T1000 (cell line): ENCODE results near the gene PAQR4.
A peak's percentile ranks its signal among the peaks of the same experiment; 100 is the strongest.
"Not testable (repeated sequence)": the region's sequence is repeated elsewhere in the genome, so short reads cannot be mapped to it uniquely, and the experiment has no call there.

Source experiments
- DNase-seq: peaks from one replicate; lab custom pipeline; 2025; ENCODE audit warnings: mixed read lengths; lab: John Stamatoyannopoulos, UW

The PAQR4 gene

GRCh38 chr16:2968738-2969544 lies at the start of gene PAQR4:
Gene PAQR4 (plus strand): TSS chr16:2969348. CDS start chr16:2969675, 327 bp downstream.
- DNase-seq, result peak; percentile 84

GRCh38 chr16:2919511-2920255 lies 49.5 kb upstream of the PAQR4 start:
- no peak for DNase-seq

- DNase-seq, result no peak
These were observed 45.7 kb upstream of the PAQR4 start for GRCh38 chr16:2923481-2923880.

GRCh38 chr16:2924901-2925755 lies 44.0 kb upstream of the PAQR4 start:
- no peak for DNase-seq

- no peak for DNase-seq
These were observed 43.0 kb upstream of the PAQR4 start for GRCh38 chr16:2925951-2926649.

GRCh38 chr16:2926650-2926999 lies 42.5 kb upstream of the PAQR4 start:
- no peak for DNase-seq

- peak; percentile 76 for DNase-seq
These were observed 42.0 kb upstream of the PAQR4 start for GRCh38 chr16:2927010-2927646.

- not testable (repeated sequence) for DNase-seq
These were observed 41.0 kb upstream of the PAQR4 start for GRCh38 chr16:2928151-2928550.

GRCh38 chr16:2928796-2929195 lies 40.4 kb upstream of the PAQR4 start:
- no peak for DNase-seq

- DNase-seq, result no peak
These were observed 39.5 kb upstream of the PAQR4 start for GRCh38 chr16:2929693-2930092.

- DNase-seq, result no peak
These were observed 38.9 kb upstream of the PAQR4 start for GRCh38 chr16:2930236-2930635.

- not testable (repeated sequence) for DNase-seq
These were observed 37.8 kb upstream of the PAQR4 start for GRCh38 chr16:2931231-2931914.

GRCh38 chr16:2933136-2933535 lies 36.0 kb upstream of the PAQR4 start:
- no peak for DNase-seq

GRCh38 chr16:2933701-2934100 lies 35.4 kb upstream of the PAQR4 start:
- DNase-seq, result no peak

- no peak for DNase-seq
These were observed 34.7 kb upstream of the PAQR4 start for GRCh38 chr16:2934450-2934849.

- DNase-seq, result no peak
These were observed 32.6 kb upstream of the PAQR4 start for GRCh38 chr16:2936436-2937011.

GRCh38 chr16:2937170-2937569 lies 32.0 kb upstream of the PAQR4 start:
- no peak for DNase-seq

GRCh38 chr16:2938206-2938605 lies 30.9 kb upstream of the PAQR4 start:
- no peak for DNase-seq

GRCh38 chr16:2939968-2940367 lies 29.2 kb upstream of the PAQR4 start:
- no peak for DNase-seq

- DNase-seq, result no peak
These were observed 27.1 kb upstream of the PAQR4 start for GRCh38 chr16:2942045-2942444.
